CD4-positive, alpha-beta T cell treated with Interleukin-6 at 100 ng/mL for 8 hours (primary cell): ENCODE results near the gene MYEOV.

Experiments
- DNase-seq: peaks from one replicate; pipeline ENCODE4 v3.0.0-alpha.2; 2020; ENCODE audit warnings: mixed read lengths, low spot score

MYEOV gene

DNA sequence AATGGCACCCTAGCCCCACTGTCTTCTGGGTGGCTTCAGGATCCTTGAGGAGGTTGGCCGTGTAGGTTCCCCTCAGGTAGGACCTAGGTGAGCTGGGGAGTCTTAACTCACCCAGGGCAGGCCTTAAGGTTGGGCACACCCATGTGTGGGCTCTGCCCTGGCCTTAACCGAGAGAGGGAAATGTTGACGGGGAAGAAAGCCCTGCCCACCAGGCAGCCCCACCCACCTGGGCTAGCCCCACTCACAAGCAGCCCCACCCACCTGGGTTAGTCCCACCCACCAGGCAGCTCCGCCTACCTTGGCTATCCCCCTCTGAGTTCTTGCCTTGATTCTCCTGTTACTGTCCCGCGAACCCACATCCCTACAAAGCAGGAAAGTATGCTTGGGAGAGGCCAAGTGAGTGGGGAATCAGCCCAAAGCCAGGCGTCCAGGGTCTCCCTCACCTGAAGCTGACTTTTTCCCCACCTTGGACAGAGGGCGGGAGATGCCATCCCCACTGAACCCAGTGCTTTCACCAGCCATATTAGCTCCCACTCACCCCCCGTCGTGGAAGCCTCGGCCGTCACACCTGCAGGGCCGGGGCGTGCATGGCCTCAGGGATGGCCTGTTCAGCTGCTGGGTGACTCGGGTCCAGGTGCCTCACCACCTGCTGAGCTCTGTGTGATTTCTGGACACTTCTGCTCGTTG lies at the start of gene MYEOV:
Gene MYEOV (plus strand): TSS at position 337 of the 687 bp plus-strand sequence. CDS start 1,200 bp downstream, outside the sequence.
- DNase-seq = no peak

DNA sequence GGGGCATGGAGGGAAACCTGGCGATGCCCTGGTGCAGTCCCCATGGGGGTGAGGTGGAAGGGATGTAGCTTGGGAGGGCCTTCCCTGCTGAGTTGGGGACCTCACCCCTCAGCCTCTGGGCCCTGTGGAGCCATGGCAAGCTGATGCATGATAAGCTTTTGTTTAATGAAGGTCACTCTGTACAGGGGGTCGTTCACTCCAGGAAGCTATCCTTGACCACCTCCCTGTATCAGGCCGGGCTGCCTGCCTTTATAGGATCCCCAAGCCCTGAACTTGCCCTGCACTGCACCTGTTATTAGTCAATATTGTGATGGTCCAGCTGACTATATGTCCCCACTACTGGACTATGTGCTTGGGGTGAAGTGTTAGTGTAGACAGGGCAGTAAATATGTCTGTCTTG lies 49.7 kb upstream of the MYEOV start:
- DNase-seq = no peak

DNA sequence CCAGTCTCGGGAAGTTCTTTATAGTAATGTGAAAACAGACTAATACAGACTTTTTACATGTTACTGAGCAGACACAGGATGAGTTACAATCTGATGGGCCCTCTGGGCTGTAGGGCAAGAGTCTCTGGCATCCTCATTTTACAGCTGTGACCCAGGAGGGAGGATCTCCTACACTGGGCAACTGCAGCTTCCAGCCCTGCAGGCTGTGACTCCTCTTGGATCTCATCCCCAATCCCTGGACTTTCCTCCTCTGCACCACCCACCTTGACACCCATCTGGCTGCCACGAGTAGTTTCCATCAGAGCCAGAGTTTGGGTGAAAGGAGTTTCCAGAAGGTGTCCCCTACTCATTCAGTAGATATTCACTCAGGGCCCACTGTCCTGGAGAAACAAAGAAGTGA lies 48.9 kb upstream of the MYEOV start:
- DNase-seq = no peak

DNA sequence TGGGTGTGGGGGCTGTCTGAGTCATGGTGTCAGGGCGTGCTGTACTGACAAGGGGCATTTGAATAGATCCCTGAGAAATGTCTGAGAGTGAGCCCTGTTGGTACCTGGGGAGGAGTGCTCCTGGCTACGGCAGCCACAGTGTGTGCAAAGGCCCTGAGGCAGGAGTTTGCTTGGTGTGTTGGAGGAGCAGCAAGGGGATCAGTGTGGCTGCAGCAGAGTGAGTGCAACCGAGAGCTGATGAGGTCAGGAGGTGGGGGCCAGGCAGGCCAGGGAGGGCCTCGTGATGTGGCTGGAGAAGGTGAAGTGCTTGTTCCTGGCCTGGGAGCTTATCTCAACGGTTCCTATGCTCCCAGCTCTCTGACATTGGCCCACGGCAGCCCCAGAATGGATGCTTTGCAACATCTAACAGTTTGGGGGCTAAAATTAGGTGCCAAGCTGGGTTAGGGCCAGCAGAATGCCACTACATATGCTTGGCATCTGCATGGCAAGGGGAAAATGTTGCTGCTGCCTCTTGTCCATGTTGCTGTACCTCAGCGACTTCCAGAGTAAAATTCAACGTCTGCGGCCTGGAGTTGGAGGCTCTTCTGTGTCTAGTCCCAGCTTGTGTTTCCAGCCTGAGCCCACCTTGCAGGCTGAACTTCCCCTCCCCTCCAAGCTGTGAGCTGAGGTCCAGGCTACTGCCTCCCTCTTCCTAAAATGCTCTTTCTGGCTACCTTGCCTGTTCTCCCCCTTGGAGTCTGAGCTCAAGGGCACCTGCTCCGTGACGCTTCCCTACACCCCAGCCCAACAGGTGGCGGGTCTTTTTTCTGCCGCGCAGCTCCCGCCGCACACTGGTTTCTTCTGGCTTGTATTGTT lies 48.2 kb upstream of the MYEOV start:
- no peak for DNase-seq

DNA sequence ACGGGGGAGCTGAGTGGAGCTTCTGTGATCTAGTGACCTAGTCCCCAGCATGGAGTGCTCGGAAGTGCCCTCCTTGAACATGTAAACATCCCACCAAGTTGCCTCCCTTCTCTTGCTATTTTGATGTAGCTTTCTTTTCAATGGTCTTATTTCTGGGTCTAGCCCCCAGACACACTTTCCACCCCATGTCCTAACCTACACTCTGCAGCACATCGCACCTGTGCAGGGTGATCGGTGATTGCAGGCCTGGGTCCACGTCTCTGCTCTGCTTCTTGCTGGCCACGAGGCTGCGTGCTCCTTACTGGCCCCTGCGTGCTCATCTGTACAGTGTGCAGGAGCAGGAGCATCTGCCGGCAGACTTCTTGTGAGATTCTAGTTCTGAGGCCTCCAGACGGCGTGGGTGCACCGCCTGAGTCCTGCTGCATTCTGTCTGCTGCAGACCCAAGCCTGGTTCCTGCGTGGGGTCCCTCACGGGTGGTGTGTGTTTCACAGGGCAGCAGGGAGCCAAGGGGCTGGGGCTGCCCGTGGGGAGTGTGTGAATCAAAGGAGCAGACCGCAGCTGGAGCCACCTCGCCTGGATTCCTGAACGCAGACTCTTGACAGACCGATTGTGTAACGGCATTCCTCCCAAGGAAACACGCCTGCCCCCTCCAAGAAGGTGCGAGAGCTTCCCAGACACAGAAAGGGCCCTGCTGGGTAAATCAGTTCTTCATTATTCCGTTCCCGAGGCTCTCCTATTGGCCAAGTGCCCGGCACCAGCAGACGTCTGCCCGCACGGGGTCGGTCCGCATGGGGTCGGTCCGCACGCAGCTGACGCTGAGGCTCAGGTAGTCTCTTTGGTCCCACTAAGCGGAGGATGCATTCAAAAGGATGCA lies 44.4 kb upstream of the MYEOV start:
- DNase-seq = no peak

DNA sequence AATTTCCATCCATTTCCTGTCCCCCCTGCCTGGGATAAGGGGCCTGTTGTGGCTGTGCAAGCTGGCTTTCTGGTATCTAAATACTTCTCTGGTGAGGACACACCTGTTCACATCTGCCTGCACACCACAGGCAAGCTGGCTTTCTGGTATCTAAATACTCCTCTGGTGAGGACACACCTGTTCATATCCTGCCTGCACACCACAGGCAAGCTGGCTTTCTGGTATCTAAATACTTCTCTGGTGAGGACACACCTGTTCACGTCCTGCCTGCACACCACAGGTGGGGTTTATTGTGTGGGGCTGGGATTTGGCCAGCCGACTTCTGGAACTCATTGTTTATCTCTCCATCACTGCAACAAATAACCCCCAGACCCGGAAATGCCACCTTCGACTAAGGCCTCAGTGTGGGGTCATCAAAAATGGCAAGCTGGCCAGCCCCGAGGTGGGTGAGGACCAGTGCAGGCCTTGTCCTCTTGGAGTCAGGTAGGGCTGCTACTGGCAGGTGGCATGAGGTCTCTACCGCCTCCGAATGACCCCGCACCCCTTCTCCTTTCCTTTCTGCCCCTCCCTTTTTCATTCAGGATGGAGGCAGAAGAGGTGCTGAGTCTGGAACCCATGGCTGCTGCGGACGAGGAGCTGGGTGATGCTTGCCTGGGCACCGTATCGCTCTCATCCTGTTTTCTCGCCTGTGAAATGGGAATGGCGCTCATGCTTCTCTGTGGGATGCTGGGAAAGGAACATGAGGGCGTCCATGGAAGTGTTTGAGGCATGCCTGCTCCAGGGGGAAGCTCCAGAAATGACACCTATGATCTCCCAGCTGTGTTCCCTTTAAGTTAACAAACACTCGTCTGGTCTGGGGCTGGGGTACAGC lies 43.5 kb upstream of the MYEOV start:
- no peak for DNase-seq

DNA sequence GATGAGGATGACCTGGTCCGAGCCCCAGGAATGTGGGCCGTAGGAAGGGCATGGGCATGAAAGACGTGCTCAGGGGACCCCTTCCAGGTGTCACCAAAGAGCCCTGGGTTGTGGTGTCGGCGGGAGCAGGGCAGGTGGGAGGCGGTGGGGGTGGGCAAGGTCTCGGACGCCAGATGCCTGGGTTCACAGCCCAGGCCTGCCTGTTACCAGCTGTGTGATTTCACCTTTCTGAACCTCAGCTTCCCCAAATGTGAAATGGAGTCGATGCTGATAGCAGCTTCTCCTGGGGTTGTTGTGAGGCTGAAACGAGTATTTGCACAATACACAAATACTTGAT lies 42.9 kb upstream of the MYEOV start:
- DNase-seq = no peak

DNA sequence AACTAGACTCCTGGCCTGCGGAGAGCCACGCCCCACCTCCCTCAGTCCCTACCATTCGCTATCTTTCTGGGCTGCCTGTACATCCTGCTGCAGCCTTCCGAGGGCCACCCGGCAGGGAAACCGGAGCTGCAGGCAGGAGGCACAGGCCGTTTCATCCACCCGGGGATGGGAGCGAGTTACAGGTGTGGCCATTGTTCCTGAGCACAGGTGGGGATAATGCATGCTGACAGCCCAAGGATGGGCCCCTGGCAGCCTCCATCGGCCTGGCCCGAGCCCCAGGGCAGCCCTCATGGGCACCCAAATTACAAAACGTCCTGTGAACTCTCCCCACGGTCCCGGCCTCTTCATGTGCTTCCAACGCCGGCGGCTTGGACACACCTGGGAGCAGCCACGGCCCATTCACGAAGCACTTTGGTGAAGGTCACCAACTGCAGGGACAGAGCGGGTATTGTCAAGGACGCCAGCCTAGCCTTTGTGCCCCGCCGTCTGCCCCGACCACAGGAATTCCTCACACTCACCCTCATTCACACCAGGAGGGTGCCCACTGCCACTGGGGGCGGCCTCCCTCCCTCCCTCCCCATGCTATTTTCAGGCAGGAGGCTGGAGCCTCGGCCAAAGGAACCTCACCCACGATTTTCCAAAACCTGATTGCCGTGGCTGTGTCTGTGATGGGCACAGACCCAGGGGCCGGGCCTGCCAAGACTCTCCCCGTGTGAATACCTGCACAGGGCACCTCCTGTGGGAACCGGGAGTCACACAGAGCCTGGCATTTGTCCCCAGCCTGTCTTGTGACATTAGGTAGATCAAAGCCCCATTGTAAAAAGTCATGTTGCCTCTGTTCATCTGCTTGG lies 42.1 kb upstream of the MYEOV start:
- no peak for DNase-seq

DNA sequence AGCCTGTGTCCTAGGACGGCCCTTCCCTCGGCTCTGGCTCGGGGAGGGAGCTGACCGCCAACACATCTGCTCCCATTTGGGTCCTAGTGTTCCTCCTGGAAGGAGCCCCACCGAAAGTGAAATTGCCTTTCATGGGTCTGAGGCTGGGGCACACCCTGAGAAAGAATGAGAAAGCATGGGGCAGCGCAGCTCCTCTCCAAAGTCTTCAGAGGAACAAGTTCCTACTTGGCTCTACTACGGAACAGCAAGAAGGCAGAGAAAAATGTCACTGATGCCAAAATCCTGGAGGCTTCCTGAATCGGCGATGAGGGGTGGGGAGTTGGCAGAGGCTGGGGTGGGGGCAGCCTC lies 41.5 kb upstream of the MYEOV start:
- DNase-seq = no peak

DNA sequence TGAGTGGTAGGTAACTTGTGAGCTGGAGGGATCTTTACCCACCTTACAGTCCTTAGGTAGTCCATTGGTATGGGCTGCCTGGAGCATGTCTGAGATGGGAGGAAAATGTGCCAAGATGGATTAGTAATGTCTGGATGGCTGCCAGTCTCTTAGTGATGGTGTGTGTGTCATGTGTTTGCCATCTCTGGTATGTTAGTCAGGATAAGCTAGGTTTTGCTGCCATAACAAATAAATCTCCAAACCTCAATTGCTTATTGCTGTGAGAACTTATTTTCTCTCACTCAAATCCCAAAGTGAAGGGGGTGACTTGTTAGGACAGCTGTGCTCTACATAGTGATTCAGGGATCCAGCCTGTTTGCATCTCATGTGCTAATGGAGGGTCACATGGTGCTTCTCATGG lies 40.9 kb upstream of the MYEOV start:
- no peak for DNase-seq

DNA sequence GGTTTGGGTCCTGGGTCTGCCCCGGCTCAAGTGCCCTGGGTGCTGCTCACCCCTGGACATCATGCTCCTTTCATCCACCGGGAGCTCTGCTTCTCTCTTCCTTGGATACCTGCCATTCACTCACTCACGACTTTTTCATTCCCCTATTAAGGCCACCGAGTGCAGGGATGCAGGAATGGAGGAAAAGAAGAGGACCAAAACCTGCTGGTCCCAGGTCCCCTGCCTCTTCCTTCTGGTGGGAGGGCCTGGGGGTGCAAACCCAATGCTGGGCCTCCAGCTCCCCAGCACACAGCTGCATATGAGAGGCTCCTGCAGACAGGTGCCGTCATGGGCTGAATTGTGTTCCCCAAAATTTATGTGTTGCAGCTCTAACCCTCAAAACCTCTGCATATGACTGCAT lies 36.8 kb upstream of the MYEOV start:
- DNase-seq = no peak

DNA sequence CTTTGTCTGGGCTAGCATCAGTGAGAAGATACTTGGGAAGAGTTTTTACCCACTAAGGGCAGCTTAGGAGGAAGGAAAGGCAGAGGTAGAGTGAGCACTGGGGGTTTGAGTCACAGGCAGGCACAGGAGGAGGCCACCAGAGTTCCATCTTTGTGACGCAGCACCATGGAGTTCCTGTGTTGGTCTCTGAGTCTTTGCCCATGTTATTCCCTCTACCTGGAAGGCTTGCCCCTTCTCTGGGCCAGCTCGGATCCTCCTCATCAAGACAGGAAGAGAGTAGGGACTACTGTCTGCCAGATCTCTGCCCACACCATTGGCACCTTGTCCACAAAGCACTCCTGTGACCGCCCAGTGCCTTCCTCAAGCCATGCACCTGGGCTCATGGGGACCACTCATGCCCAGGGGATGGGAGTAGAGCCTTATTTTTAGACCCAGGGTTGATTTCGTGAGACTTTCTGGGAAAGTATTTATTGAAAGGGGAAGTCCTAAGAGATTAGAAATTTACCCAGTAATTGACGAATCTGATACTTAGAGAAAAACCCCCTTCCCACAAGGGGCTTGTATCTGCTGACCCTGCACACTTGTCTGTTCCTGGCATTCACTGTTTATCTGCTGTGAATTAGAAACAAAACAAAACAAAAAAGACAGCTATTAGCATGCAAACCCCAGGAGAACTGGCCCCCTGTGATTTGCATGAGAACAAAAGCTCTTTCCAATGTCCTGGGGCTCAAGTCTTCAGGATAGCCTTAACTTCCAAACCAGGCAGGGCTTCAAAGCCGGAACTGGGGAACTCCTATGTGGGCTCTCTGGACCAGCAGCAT lies 35.9 kb upstream of the MYEOV start:
- no peak for DNase-seq

DNA sequence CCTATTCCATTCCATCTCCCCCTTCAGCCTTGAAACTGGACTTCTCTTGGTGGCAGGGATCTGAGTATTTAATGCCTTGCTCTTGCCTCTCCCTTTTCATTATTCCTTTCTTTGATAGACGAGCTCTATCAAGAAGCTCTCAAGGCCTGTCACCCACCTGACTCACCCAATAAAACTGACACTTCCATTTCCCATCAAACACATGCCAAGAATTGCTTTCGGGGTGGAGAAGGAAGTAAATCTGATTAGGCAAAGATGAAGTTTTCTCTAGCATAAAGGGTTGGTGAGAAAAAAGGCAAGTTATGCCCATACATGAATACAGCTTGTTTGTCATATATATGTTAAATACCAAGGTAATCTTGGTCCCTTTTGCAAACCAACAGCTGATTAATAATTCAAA lies 34.9 kb upstream of the MYEOV start:
- no peak for DNase-seq

DNA sequence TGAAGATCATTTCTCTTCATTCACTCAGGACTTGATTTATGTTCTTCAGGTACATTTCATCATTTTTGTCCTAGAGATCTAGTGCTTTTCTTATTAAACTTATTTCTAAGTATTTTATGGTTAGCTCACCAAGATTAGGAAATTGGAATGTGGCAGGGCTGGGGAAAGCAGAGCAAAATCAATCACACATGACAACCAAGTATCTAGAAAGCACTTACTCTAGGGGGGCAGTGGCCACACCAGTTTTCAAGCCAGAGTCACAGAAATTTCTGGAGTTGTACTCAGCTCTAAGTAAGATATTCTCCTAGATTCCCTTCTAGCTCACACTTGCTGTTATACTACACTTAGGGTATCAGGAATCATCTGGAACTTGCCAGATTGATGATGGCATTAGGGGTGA lies 33.3 kb upstream of the MYEOV start:
- no peak for DNase-seq

DNA sequence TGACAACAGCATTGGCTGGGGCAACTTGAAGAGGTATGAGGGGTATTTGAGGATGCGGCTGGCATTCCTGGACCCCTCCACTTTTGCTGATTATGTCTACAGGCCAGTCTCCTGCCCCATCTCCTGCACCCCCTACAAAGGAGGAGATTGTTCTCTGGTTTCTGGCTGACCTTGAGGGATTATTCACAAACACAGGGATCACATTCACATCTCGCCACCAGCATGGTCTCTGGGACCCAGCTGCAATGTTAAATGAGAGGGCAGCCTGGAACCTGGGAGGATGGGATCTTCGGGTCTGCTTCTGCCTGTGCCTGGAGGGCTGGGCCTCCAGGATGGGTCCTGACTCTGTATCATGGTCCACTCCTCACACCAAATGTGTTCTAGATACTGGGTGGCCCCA lies 32.8 kb upstream of the MYEOV start:
- no peak for DNase-seq

DNA sequence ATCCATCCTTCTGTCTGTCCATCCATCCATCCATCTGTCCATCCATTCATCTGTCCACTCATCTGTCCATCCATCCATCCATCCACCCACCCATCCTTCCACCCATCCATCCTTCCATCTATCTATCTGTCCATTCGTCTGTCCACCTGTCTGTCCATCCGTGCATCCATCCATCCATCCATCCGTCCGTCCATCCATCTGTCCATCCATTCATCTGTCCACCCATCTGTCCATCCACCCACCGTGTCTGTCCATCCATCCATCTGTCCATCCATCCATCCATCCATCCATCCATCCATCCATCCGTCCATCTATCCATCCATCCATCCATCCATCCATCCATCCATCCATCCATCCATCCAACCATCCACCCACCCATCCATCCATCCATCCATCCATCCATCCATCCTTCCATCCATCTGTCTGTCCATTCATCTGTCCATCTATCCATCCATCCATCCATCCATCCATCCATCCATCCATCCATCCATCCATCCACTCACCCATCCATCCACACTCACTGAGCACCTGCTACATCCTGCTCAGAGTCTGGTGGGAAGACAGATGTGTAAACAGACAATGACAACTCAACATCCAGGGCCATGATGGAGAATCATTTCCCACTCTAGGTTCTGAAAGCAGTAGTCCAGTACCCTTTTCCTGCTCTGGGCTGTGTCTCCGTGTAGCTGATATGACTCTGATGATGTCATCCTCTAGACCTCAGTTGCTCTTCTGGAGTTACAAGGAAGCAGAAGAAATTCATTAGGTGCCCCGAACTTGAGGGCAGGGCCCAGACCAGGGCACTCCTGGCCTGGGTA lies 30.8 kb upstream of the MYEOV start:
- DNase-seq = no peak

DNA sequence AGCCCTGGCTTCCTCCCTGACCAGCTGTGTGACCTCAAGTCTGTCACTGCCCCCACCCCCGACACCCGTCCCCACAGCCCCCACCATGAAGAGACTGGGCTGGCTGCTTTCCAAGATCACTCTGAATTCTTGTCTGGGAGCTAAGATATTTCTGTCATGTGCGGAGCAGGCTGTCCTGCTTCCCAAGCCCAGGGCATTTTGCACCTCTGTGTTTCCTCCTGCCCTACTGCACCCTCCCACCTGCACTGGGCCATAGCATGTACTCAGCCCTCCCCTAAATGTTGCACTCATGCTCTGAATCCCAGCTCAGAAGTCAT lies 30.3 kb upstream of the MYEOV start:
- no peak for DNase-seq

DNA sequence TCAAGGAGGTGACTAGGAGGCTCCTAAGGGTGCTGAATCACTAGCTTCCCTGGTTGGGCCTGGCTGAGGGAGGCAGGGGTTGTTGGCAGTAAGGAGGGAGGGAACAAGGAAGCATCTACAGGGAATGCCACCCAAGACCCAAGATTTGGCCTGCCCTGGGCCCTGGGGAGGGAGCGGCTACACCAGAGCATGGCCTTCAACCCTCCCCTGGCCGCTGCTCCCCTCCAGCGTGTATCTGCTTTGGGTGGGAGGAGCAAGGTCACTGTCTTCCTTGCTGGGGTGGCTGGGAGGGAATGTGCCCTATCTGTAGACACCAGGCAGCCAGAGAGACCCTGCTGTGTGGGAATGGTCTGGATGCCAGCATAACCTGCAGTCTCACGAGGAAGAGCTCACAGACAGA lies 29.5 kb upstream of the MYEOV start:
- DNase-seq = no peak

DNA sequence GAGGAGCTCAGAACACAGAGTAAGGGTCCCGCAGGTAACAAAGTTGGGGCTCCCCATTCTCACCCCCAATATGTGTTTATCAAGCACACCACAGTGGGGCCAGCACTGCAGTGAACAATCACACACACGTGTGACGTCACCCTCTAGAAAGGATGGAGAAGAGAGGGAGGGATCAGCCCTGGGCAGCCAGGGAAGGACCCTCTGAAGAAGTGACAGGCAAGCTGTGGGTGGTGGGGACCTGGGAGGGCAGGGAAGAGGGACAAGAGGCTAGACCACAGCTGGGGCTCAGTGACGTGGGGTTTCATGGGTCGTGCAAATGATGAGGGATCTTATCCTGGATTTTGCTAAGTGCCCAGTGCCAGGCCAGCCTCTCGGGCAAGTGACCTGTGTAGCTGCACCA lies 28.7 kb upstream of the MYEOV start:
- no peak for DNase-seq
